ENCODE measurements around the gene C1orf185.
"Not testable (repeated sequence)": the region's sequence is repeated elsewhere in the genome, so short reads cannot be mapped to it uniquely, and the experiment has no call there.

C1orf185 gene

DNA sequence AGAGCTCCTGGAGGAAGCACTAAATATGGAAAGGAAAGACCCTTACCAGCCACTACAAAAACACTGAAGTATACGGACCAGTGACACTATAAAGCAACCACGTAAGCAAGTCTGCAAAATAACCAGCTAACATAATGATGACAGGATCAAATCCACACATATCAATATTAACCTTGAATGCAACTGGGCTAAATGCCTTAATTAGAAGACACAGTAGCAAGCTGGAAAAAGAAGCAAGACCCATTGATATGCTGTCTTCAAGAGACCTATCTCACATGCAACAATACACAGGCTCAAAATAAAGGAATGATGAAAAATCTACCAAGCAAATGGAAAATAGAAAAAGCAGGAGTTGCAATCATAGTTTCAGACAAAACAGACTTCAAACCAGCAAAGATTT lies 31.0 kb downstream of the C1orf185 start:
- no peak overlapping the region for H3K4me3 ChIP-seq (ENCODE audit: low read depth, low read length)
- no peaks in the 10 kb centered on the region for H3K4me1 ChIP-seq (ENCODE audit: control insufficient read depth, insufficient read depth, low read length, unreplicated experiment)
- no peaks in the 10 kb centered on the region for H3K27me3 ChIP-seq (ENCODE audit: insufficient read depth, low read length)
- no peak overlapping the region for H2AFZ ChIP-seq (ENCODE audit: low read length, unreplicated experiment)
- H3K79me2 ChIP-seq (ENCODE audit: control insufficient read depth, insufficient read depth, low read length, unreplicated experiment): no peaks in the 10 kb centered on the region
- H3K36me3 ChIP-seq (ENCODE audit: insufficient read depth, low read length): no peaks in the 10 kb centered on the region
- H3K27ac ChIP-seq (ENCODE audit: low read depth, low read length): no peak overlapping the region

DNA sequence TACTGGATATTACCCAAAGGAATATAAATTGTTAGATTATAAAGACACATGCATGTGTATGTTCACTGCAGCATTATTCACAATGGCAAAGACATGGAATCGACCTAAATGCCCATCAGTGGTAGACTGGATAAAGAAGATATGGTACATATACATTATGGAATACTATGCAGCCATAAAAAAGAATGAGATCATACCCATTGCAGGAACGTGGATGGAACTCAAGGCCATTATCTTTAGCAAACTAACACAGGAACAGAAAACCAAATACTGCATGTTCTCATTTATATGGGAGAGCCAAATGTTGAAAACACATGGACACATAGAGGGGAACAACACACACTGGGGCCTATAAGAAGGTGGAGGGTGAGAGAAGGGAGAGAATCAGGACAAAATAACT lies 35.7 kb downstream of the C1orf185 start:
- H3K4me1 ChIP-seq (ENCODE audit: control insufficient read depth, insufficient read depth, low read length, unreplicated experiment); H3K79me2 ChIP-seq (ENCODE audit: control insufficient read depth, insufficient read depth, low read length, unreplicated experiment); H3K36me3 ChIP-seq (ENCODE audit: insufficient read depth, low read length); H3K27ac ChIP-seq (ENCODE audit: low read depth, low read length); H3K27me3 ChIP-seq (ENCODE audit: insufficient read depth, low read length); H3K4me3 ChIP-seq (ENCODE audit: low read depth, low read length); H2AFZ ChIP-seq (ENCODE audit: low read length, unreplicated experiment): not testable (repeated sequence)

DNA sequence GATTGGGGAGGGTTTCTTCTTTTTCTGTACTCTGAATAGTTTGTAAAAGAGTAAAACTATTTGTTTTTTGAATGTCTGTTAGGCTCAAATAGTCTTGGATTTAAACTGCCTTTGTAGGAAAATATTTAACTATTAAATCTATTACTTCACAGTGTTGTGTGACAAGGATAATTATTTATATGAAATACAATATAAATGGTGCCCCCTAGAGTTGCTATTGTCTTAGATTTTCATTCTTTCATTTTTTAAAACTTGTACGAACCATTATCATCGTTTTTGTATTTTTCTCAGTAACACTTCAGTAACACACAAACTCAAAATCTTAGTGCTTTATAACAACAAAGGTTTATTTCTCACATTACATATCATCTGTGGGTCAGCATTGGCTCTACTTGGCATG lies 37.4 kb downstream of the C1orf185 start:
- no peaks in the 10 kb centered on the region for H3K27me3 ChIP-seq (ENCODE audit: insufficient read depth, low read length)
- no peak overlapping the region for H3K27ac ChIP-seq (ENCODE audit: low read depth, low read length)
- peak overlapping the region; percentile 8 for H2AFZ ChIP-seq (ENCODE audit: low read length, unreplicated experiment)
- no peaks in the 10 kb centered on the region for H3K36me3 ChIP-seq (ENCODE audit: insufficient read depth, low read length)
- no peaks in the 10 kb centered on the region for H3K4me1 ChIP-seq (ENCODE audit: control insufficient read depth, insufficient read depth, low read length, unreplicated experiment)
- H3K4me3 ChIP-seq (ENCODE audit: low read depth, low read length): peak overlapping the region; percentile 62
- H3K79me2 ChIP-seq (ENCODE audit: control insufficient read depth, insufficient read depth, low read length, unreplicated experiment): no peaks in the 10 kb centered on the region

DNA sequence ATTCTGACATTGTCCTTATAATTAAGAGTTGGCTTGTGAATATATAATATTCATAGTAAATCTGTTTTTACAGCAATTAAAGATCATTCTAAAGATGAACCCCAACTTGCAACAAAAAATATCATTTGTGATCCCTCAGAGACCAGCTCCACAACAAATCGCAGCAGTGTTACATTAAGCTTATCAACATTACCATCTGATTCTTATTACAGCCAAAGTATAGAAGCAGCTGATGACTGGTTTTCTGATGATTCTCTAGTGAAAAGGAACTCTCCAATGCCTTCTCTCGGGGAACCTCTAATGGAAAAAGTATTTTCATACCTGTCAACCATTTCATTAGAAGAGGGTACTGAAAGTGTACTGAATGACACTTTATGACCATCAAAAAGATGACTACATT lies 45.4 kb downstream of the C1orf185 start:
- H2AFZ ChIP-seq (ENCODE audit: low read length, unreplicated experiment): no peak overlapping the region
- H3K4me3 ChIP-seq (ENCODE audit: low read depth, low read length): no peak overlapping the region
- no peaks in the 10 kb centered on the region for H3K27me3 ChIP-seq (ENCODE audit: insufficient read depth, low read length)
- H3K27ac ChIP-seq (ENCODE audit: low read depth, low read length): no peak overlapping the region
- no peaks in the 10 kb centered on the region for H3K79me2 ChIP-seq (ENCODE audit: control insufficient read depth, insufficient read depth, low read length, unreplicated experiment)
- no peaks in the 10 kb centered on the region for H3K36me3 ChIP-seq (ENCODE audit: insufficient read depth, low read length)
- H3K4me1 ChIP-seq (ENCODE audit: control insufficient read depth, insufficient read depth, low read length, unreplicated experiment): no peaks in the 10 kb centered on the region

DNA sequence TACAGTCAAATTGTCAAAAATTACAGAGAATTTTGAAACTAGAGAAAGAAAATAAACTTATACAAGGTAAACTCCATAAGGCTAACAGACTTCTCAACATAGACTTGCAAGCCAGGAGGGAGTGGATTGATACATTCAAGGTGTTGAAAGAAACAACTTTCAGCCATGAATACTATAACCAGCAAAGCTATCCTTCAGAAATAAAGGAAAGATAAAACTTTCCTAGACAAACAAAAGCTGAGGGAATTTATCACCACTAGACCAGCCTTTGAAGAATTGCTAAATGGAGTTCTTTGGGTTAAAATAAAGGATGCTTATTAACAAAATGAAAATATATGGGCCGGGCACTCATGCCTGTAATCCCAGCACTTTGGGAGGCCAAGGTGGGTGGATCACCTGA lies 52.7 kb downstream of the C1orf185 start:
- no peaks in the 10 kb centered on the region for H3K36me3 ChIP-seq (ENCODE audit: insufficient read depth, low read length)
- no peaks in the 10 kb centered on the region for H3K79me2 ChIP-seq (ENCODE audit: control insufficient read depth, insufficient read depth, low read length, unreplicated experiment)
- H2AFZ ChIP-seq (ENCODE audit: low read length, unreplicated experiment): no peak overlapping the region
- H3K27me3 ChIP-seq (ENCODE audit: insufficient read depth, low read length): no peaks in the 10 kb centered on the region
- H3K27ac ChIP-seq (ENCODE audit: low read depth, low read length): no peak overlapping the region
- no peaks in the 10 kb centered on the region for H3K4me1 ChIP-seq (ENCODE audit: control insufficient read depth, insufficient read depth, low read length, unreplicated experiment)
- no peak overlapping the region for H3K4me3 ChIP-seq (ENCODE audit: low read depth, low read length)

DNA sequence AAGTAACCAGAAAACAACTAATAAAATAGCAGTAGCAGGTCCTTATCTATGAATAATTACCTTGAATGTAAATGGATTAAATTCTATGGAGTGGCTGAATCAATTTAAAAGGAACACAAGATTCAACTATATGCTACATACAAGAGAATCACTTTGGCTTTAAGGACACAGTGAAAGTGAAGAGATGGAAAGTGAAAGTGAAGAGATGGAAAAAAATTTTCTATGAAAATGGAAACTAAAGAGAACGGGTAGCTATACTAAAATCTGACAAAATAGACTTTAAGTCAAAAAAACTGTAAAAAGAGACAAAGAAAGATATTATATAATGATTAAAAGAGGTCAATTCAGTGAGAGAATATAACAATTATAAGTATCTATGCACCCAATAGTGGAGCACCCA lies 54.7 kb downstream of the C1orf185 start:
- H3K4me1 ChIP-seq (ENCODE audit: control insufficient read depth, insufficient read depth, low read length, unreplicated experiment): no peaks in the 10 kb centered on the region
- 0 out of 2 replicates have a peak overlapping the region, but pooled peaks have one; percentile 11 for H3K4me3 ChIP-seq (ENCODE audit: low read depth, low read length)
- no peak overlapping the region for H2AFZ ChIP-seq (ENCODE audit: low read length, unreplicated experiment)

DNA sequence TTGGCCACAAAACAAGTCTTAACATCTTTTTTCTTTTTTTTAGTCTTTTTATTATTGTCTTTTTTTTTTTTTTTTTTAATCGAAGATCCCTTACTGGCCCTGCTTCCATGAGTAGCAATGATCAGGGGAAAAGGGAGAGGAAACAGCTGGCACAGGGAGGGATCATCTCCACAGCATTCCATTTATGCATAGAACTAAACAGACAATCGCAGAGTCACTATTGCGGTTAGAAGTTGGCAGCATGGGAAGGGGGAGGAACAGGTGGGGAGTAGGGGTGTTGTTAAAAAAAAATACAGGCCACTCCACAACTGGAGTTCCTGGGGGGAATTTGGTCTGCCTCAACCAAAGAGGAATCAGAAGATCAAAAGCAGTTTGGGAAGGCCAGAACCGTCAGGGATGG lies 55.4 kb downstream of the C1orf185 start:
- Histone ChIP-seq H2AFZ (ENCODE audit: low read length, unreplicated experiment) (no peak overlapping the region), H3K4me1 (ENCODE audit: control insufficient read depth, insufficient read depth, low read length, unreplicated experiment) (no peaks in the 10 kb centered on the region), H3K4me3 (ENCODE audit: low read depth, low read length) (no peak overlapping the region), H3K27ac (ENCODE audit: low read depth, low read length) (no peak overlapping the region), H3K79me2 (ENCODE audit: control insufficient read depth, insufficient read depth, low read length, unreplicated experiment) (no peaks in the 10 kb centered on the region), H3K36me3 (ENCODE audit: insufficient read depth, low read length) (no peaks in the 10 kb centered on the region), H3K27me3 (ENCODE audit: insufficient read depth, low read length) (no peaks in the 10 kb centered on the region)

More for the DNA sequence above, 54.7 kb downstream of the C1orf185 start:
- H3K27me3 ChIP-seq (ENCODE audit: insufficient read depth, low read length): no peaks in the 10 kb centered on the region
- H3K36me3 ChIP-seq (ENCODE audit: insufficient read depth, low read length): no peaks in the 10 kb centered on the region
- H3K79me2 ChIP-seq (ENCODE audit: control insufficient read depth, insufficient read depth, low read length, unreplicated experiment): no peaks in the 10 kb centered on the region
- no peak overlapping the region for H3K27ac ChIP-seq (ENCODE audit: low read depth, low read length)

DNA sequence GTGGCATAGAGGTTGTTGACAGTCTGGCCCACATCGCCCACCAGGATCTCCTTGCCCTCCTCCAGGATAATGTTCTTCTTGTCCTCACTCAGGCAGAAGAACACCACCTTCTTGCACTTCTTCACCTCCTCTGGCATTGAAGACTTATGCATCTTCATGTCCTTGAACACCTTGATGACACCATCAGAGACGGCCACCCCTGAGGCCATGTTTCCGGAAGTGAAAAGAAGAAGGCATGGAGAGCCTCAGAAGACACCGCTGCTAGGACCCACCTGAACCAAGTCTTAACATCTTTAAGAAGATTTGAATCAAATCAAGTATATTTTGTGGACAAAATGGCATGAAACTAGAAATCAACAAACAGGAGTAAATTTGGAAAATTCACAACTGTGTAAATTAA lies 56.2 kb downstream of the C1orf185 start:
- Histone ChIP-seq H2AFZ (ENCODE audit: low read length, unreplicated experiment) (no peak overlapping the region), H3K4me3 (ENCODE audit: low read depth, low read length) (no peak overlapping the region), H3K27ac (ENCODE audit: low read depth, low read length) (no peak overlapping the region), H3K79me2 (ENCODE audit: control insufficient read depth, insufficient read depth, low read length, unreplicated experiment) (no peaks in the 10 kb centered on the region), H3K36me3 (ENCODE audit: insufficient read depth, low read length) (no peaks in the 10 kb centered on the region), H3K4me1 (ENCODE audit: control insufficient read depth, insufficient read depth, low read length, unreplicated experiment) (no peaks in the 10 kb centered on the region), H3K27me3 (ENCODE audit: insufficient read depth, low read length) (no peaks in the 10 kb centered on the region)

DNA sequence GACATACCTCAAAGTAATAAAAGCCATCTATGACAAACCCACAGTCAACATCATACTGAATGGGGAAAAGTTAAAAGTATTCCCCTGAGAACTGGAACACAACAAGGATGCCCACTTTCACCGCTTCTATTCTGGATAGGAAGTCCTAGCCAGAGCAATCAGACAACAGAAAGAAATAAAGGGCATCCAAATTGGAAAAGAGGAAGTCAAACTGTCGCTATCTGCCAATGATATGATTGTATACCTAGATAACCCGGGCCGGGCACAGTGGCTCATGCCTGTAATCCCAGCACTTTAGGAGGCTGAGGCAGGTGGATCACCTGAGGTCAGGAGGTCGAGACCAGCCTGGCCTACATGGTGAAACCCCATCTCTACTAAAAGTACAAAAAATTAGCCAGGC lies 60.5 kb downstream of the C1orf185 start:
- not testable (repeated sequence) for H3K36me3 ChIP-seq (ENCODE audit: insufficient read depth, low read length); H3K79me2 ChIP-seq (ENCODE audit: control insufficient read depth, insufficient read depth, low read length, unreplicated experiment); H3K4me3 ChIP-seq (ENCODE audit: low read depth, low read length); H3K4me1 ChIP-seq (ENCODE audit: control insufficient read depth, insufficient read depth, low read length, unreplicated experiment); H3K27ac ChIP-seq (ENCODE audit: low read depth, low read length); H2AFZ ChIP-seq (ENCODE audit: low read length, unreplicated experiment); H3K27me3 ChIP-seq (ENCODE audit: insufficient read depth, low read length)

DNA sequence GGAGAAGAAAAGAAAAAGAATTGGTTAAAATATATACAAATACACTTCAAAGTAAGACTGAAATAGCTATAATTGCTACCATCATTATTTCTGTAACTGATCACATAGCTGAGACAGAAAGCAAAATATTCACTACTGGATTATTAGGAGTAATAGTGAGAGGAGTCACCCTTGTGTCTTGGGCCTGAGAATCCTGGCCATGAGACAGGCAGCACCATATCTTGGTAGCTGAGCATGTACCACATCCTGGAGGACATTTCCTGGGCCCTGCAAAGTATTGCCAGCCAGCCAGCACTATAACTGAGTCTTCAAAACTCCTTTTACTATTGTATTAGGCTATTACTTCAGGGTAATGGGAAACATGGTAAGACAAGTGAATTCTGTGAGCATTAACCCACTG lies 63.5 kb downstream of the C1orf185 start:
- Histone ChIP-seq H3K4me3 (ENCODE audit: low read depth, low read length) (no peak overlapping the region), H3K4me1 (ENCODE audit: control insufficient read depth, insufficient read depth, low read length, unreplicated experiment) (peaks cover 7% of the 10 kb centered on the region), H3K36me3 (ENCODE audit: insufficient read depth, low read length) (no peaks in the 10 kb centered on the region), H3K79me2 (ENCODE audit: control insufficient read depth, insufficient read depth, low read length, unreplicated experiment) (no peaks in the 10 kb centered on the region), H3K27ac (ENCODE audit: low read depth, low read length) (no peak overlapping the region), H3K27me3 (ENCODE audit: insufficient read depth, low read length) (no peaks in the 10 kb centered on the region), H2AFZ (ENCODE audit: low read length, unreplicated experiment) (no peak overlapping the region)

DNA sequence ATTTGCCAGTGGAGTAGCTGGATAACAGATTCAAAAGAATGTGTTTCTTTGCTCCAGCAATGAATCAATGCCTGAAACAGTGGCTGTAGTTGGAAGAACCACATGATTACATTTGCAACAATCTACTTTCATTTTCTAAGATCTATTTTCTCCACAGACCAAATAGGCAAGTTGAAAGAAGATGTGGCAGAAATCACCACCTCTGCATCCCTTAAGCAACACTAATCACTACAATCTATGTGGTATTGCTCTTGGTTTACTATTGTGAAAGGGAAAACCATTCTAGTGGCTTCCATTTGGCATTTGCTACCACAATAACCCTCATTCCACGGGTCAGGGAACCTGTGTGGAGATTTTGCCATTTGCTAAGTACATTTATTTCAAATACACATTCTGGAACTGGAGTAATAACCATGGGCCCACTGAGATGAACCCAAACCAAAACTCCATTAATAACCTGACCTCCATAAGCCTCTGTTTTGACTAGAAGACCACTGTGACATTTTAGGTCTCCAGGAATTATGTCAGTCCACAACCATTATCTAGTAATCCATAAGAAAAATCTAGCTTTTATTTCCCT lies 66.3 kb downstream of the C1orf185 start:
- H3K79me2 ChIP-seq (ENCODE audit: control insufficient read depth, insufficient read depth, low read length, unreplicated experiment): no peaks in the 10 kb centered on the region
- H2AFZ ChIP-seq (ENCODE audit: low read length, unreplicated experiment): peak overlapping the region; percentile 64
- peaks cover 7% of the 10 kb centered on the region for H3K4me1 ChIP-seq (ENCODE audit: control insufficient read depth, insufficient read depth, low read length, unreplicated experiment)
- H3K27ac ChIP-seq (ENCODE audit: low read depth, low read length): no peak overlapping the region; the same call in 1 of the 2 replicates
- no peaks in the 10 kb centered on the region for H3K36me3 ChIP-seq (ENCODE audit: insufficient read depth, low read length)
- peak overlapping the region; percentile 46; the same call in 1 of the 2 replicates for H3K4me3 ChIP-seq (ENCODE audit: low read depth, low read length)
- no peaks in the 10 kb centered on the region for H3K27me3 ChIP-seq (ENCODE audit: insufficient read depth, low read length)
